Measurements from ENCODE around the gene KRTAP12-1. TPM values are rescaled to one million over a fixed set of nuclear protein-coding genes. Genes with fewer than 3 reads are reported as not detected.

KRTAP12-1 gene
- total RNA-seq, 1 donor = not detected

DNA sequence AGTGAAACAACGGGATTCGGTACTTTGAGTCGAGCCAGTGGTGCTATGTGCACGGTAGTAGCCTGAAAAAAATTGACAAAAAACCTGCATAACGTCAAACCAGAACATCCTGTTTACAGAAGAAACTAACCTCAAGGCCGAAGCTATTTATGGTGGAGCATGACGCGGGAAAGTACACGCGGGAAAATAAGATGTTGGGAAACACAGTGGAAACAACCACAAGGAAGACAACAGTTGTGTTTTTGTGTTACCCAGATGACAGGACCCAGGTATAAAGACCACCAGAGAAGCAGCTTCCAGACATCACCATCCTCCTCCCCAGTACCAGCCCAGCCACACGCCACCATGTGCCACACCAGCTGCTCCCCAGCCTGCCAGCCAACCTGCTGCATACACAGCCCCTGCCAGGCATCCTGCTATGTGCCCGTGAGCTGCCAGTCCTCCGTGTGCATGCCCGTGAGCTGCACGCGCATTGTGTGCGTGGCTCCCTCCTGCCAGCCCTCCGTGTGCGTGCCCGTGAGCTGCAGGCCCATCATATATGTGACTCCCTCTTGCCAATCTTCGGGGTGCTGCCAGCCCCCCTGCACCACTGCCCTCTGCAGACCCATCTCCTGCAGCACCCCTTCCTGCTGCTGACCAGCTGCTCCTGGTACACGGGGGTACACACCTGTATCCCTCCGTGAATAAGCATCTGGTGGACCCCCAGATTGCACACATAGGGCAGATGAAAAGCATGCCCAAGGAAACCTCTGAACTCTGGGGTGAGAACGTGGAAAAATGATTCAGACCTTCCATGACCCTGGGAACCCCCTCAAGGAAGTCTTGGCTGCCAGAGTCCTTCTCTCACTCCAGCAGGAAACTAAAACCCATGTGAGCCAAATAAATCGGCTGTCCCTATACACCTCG is 24.1 kb downstream of the KRTAP12-1 start, which contains the start of gene KRTAP12-3:
Gene KRTAP12-3 (plus strand): TSS at position 298 of the 906 bp plus-strand sequence. CDS start 48 bp downstream, at position 346.
- TF ChIP-seq, protein P1, sequence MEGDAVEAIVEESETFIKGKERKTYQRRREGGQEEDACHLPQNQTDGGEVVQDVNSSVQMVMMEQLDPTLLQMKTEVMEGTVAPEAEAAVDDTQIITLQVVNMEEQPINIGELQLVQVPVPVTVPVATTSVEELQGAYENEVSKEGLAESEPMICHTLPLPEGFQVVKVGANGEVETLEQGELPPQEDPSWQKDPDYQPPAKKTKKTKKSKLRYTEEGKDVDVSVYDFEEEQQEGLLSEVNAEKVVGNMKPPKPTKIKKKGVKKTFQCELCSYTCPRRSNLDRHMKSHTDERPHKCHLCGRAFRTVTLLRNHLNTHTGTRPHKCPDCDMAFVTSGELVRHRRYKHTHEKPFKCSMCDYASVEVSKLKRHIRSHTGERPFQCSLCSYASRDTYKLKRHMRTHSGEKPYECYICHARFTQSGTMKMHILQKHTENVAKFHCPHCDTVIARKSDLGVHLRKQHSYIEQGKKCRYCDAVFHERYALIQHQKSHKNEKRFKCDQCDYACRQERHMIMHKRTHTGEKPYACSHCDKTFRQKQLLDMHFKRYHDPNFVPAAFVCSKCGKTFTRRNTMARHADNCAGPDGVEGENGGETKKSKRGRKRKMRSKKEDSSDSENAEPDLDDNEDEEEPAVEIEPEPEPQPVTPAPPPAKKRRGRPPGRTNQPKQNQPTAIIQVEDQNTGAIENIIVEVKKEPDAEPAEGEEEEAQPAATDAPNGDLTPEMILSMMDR (IDR thresholded peaks at IDR 0.05; ENCODE audit: insufficient read depth, low read depth, low read length) = no peak
- DNase-seq (ENCODE audit: low read depth) = peak; percentile 39
- H3K4me3 ChIP-seq (ENCODE audit: low read depth, low read length) = no peak within 1 kb of the TSS

DNA sequence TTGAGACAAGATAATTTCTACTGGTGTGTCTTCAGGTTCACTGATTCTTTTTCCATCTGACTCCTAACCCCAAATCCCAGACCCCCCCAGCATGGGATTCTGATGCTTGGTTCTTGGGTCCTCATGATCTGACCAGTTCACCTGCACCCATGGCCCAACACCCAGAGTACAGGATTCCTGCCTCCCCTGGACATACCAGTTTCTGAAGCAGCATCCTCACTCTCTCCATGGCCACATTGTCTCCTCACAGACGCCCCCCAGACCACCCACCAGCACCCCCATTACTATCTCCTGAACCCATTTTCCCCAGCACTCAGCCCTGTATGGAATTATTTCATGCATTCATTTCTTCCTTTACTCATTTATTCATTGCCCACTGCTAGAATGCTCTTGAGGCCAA is 25.1 kb downstream of the KRTAP12-1 start:
- TF ChIP-seq, protein P1 (IDR thresholded peaks at IDR 0.05; ENCODE audit: insufficient read depth, low read depth, low read length) = no peak
- DNase-seq (ENCODE audit: low read depth) = no peak
- no peak overlapping the region for H3K4me3 ChIP-seq (ENCODE audit: low read depth, low read length)

DNA sequence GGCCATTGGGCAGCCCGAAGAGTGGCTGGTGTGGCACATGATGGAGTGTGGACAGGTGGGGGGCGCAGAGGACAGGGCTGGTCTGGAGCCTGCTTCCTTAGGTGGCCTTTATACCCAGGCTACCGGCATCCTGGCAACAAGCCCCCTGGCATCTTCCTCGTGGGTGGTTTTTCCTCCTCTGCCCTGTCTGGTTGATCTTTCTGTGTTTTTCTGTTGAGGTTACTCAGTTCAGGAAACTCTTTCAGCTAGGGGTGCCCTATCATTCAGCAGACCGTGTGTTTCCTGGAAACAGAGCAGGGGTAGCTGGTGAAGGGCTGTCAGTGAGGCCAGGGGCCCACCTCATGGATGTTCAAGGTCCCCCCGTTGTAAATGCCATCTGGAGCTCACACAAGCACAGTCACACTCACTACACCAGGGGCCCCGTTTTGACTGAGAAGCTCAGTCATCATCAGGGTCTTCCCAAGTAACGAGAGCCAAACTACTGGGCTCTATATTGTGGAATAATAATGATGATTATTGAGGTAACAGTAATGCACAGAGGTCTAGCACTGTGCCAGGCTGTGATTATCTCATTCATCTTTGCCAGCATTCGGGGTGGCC is 27.3 kb downstream of the KRTAP12-1 start, which contains the start of gene KRTAP12-4:
Gene KRTAP12-4 (minus strand): TSS at position 84 of the 600 bp plus-strand sequence. CDS start 45 bp downstream, at position 39.
- no peak for DNase-seq (ENCODE audit: low read depth)

DNA sequence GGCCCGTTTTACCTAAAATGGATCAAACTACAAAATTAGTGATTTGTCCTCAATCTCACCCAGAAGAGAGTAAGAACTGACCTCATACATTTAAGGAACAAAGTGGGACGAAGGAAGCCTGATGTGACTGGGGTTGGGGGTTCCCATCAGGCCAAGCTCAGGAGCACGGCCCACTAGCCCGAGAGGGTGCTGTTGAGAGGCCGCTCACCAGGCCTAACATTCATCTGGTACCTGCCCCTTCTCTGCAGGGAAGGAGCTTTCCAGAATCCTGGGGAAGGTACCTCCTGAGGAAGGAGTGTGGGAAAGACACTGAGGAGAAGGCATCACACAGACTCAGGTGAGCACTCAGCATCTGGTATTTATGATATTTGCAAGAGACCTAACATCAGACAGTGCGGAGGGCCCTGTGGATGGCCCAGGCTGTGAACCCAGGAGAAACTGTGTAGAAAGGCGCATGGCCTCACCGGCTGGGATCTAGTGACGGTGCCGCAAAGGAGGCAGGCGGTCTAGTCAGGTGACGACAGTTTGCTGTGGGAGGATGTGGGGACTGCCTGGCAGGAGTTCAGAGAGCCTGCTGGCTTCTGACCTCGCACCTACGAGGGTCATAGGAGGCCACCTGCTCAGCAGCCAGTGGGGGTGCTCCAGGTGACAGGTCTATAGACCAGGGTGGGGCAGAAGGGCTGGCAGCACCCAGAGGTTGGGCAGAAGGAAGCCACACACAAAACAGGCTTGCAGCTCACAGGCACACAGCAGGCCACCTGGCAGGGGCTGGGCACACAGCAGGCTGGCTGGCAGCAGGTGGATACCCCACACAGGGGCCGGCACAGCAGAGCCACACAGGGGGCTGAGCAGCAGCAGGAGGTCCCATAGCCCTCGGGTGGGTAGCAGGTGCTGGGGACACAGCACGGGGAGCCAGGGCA is 28.0 kb downstream of the KRTAP12-1 start:
- TF ChIP-seq, protein P1 (IDR thresholded peaks at IDR 0.05; ENCODE audit: insufficient read depth, low read depth, low read length) = no peak
- no peak overlapping the region for H3K4me3 ChIP-seq (ENCODE audit: low read depth, low read length)
- no peak for DNase-seq (ENCODE audit: low read depth)

More for the DNA sequence above, 27.3 kb downstream of the KRTAP12-1 start, which contains the start of gene KRTAP12-4:
- H3K4me3 ChIP-seq (ENCODE audit: low read depth, low read length) = no peak within 1 kb of the TSS
- TF ChIP-seq, protein P1 (IDR thresholded peaks at IDR 0.05; ENCODE audit: insufficient read depth, low read depth, low read length) = no peak

DNA sequence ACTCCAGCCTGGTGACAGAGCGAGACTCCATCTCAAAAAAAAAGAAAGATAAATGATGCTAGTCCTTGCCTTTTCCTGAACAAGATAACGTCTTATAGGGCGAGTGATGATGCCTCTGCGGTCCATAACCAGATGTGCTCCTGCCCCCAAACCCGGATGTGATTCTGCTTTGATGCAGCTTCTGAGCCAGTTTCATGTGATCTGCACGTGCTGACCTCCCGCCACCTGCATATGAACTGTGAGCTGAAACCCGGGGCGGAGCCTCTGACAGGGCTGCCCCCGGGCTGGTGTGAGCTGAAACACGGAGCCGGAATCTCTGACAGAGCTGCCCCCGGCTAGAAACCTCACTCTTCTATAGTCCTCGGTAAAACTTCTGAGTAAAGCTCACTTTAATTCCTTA is 28.8 kb downstream of the KRTAP12-1 start:
- DNase-seq (ENCODE audit: low read depth) = no peak
- H3K4me3 ChIP-seq (ENCODE audit: low read depth, low read length) = no peak overlapping the region
- TF ChIP-seq, protein P1 (IDR thresholded peaks at IDR 0.05; ENCODE audit: insufficient read depth, low read depth, low read length) = no peak

All from fibroblast of villous mesenchyme (primary cell).